GM08714 (cell line): Measurements from ENCODE around the gene DENND1B.

Experiments
- H3K4me3 ChIP-seq: fragments of 200-500 bp; sonication (Bioruptor generic); 2 replicates; pipeline ENCODE4 v1.5.1; 2014; ENCODE audit warnings: mild to moderate bottlenecking, low read length, inconsistent platforms
- ZNF274 ChIP-seq: IDR thresholded peaks from 2 replicates; pipeline ENCODE4 v1.6.1; 2012; ENCODE audit warnings: mild to moderate bottlenecking, low read depth, low read length

DENND1B gene

GRCh38 chr1:197567442-197567841 lies 207.8 kb downstream of the DENND1B start:
- H3K4me3 ChIP-seq, result no peak overlapping the region
- no peak for TF ChIP-seq ZNF274

GRCh38 chr1:197561041-197561440 lies 214.2 kb downstream of the DENND1B start:
- no peak for TF ChIP-seq ZNF274
- no peak overlapping the region for H3K4me3 ChIP-seq

GRCh38 chr1:197559655-197560054 lies 215.6 kb downstream of the DENND1B start:
- H3K4me3 ChIP-seq, result no peak overlapping the region
- TF ChIP-seq ZNF274, result no peak

DNA sequence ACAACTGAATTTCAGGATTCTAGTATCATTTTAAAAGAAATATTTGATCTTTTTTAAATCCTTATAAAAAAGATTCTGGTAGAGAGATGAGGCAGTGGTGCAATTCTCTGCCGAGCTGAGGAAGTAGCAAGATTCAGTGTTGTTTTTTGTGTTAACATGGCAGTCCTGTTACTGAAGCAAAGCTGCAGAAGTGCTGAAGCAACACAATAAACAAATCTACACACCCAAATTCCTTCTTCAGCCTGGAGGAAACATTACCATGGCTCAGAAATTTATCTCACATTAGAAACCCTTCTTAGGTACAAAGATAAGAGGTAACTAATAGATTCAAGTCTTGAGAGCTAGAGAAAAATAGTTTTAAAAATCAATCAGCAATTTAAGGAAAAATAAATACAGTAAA lies 216.0 kb downstream of the DENND1B start:
- TF ChIP-seq ZNF274, result no peak
- H3K4me3 ChIP-seq, result no peak overlapping the region

GRCh38 chr1:197557302-197557701 lies 218.0 kb downstream of the DENND1B start:
- no peak overlapping the region for H3K4me3 ChIP-seq
- TF ChIP-seq ZNF274, result no peak

- no peak for TF ChIP-seq ZNF274
- no peak overlapping the region for H3K4me3 ChIP-seq
Observed at GRCh38 chr1:197553281-197553680, 222.0 kb downstream of the DENND1B start.

DNA sequence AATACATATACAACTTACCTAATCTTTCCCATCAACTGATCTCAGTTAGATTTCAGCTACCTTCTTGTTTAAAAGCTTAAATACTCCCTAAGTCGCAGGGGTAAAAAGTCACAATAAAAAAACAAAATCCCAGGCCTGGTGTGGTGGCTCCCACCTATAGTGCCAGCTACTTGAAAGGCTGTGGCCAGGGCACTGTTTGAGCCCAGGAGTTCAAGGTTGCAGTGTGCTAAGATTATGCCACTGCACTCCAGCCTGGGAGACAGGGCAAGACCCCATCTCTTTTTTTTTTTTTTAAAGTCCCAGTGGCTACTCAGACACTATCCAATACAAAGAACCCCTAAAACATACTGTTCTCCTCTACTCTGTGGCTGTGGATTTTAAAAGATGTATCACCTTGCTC lies 228.3 kb downstream of the DENND1B start:
- no peak overlapping the region for H3K4me3 ChIP-seq
- TF ChIP-seq ZNF274, result no peak

GRCh38 chr1:197544553-197544952 lies 230.7 kb downstream of the DENND1B start:
- no peak overlapping the region for H3K4me3 ChIP-seq
- TF ChIP-seq ZNF274, result no peak

GRCh38 chr1:197544130-197544529 lies 231.2 kb downstream of the DENND1B start:
- H3K4me3 ChIP-seq, result no peak overlapping the region
- no peak for TF ChIP-seq ZNF274

- TF ChIP-seq ZNF274, result no peak
- no peak overlapping the region for H3K4me3 ChIP-seq
Observed at GRCh38 chr1:197541411-197541810, 233.9 kb downstream of the DENND1B start.

DNA sequence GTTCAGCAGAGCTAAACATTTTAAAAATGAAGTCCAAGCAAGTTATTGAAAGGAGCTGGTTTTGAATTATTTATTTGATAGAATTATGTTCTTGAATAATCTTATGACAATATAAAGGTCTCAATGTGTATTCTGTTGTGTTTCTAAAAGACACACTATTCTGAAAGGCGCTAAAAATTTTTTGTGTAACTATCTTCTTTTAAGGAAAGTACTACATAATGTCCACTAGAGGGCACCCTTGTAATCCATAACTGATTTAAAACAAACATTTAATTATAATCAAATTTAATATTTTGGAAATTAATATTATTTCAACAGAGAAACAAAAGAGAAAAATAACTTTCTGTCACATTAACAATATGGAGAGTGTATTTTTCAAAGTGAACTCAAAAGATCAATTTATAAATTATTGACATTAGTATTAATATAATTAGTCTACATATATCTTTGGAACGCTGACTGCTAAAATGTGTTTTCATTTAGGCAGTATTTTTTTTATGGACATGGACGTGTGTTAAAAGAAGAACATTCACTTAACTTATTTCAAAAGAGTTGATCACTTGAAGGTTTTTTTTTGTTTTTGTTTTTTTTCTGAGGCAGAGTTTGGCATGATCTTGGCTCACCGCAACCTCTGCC lies 248.4 kb downstream of the DENND1B start:
- no peak for TF ChIP-seq ZNF274
- no peak overlapping the region for H3K4me3 ChIP-seq

DNA sequence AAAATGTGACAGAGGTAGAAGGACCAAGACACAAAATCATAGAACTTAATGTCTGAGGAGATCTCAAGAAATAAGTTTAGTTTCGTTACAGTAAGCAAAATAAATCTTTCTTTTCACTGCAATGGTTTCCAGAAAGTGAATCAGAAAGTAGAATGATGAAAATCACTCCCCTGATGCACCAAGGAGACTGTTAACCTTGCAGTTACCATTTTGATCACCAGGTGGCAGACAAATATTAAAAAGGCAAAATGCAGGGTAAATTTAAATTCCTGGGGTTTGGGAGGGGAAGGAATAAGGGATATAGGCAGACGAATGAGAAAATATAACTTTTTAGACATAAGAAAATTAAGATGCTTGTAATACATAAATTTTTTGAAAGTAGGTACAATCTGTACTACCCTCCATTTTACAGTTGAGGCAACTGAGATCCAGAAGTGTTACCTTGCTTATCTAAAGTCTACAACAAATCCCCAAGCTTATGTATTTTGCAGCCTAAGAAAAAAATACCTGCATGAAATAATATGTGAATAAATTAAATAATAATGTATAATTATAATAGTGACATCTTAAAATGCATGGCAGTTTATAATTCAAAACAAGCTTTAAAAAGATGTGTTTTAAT lies 254.1 kb downstream of the DENND1B start:
- no peak for TF ChIP-seq ZNF274

DNA sequence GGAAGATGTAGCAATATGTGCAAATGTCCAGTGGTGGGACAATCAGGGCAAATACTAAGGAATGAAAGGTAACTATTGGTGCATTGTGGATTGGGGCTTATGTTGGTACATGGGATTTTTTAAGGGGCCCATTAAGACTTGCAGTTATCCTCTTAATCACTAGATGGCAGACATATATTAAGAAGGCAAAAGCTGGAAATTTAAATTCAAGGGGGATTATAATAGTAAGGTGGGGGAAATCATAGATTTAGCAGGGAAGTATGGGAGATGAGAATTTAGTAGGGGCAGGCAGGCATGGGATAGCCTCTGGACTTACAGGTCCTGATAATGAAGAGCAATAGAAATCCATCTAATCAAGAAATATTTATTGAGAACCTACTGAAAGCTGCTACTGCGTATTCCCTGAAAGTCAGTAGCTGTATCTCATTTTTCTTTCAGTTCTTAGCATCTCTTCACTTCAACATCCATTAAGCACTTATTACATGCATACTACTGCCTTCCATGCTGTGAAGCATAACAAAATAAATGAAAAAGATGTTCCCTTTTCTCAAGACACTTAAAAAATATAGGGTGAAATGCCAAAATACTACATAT lies 255.4 kb downstream of the DENND1B start:
- no peak overlapping the region for H3K4me3 ChIP-seq
- no peak for TF ChIP-seq ZNF274

More for the DNA sequence above, 254.1 kb downstream of the DENND1B start:
- no peak overlapping the region for H3K4me3 ChIP-seq

- no peak overlapping the region for H3K4me3 ChIP-seq
- no peak for TF ChIP-seq ZNF274
Observed at GRCh38 chr1:197515421-197515820, 259.9 kb downstream of the DENND1B start.

DNA sequence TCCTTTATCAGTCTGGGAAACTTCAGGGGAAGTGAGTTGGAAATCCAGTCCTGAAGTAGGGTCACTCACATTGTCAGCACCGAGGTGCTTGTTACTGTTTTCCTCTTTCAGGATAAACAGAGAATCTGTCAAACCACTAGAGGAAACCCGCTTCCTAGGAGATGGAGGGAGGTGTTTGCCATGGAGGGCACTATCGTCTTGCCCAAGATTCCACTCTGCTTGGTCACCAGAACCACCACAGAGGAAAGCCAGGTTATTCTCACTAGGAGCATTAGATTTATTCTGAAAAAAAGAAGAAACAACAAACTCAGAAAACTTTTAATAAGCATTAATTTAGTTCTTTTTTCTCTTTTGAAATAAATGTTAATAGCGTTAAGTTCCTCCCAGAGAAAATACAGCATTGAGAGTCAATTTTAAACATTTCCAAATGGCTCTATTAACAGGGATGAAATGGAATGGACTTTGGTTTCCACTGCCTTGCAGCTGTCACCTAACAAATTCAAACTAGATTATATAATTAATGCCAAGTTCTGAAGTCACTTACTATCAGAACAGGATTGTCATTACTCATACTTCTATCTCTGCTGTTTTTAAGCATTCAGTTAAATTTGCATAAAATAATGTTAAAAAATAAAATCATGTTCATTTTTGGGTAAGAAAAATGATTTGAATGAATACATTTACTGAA lies 264.4 kb downstream of the DENND1B start:
- no peak overlapping the region for H3K4me3 ChIP-seq
- no peak for TF ChIP-seq ZNF274
